Measurements from ENCODE around the gene PACSIN2.

DNA sequence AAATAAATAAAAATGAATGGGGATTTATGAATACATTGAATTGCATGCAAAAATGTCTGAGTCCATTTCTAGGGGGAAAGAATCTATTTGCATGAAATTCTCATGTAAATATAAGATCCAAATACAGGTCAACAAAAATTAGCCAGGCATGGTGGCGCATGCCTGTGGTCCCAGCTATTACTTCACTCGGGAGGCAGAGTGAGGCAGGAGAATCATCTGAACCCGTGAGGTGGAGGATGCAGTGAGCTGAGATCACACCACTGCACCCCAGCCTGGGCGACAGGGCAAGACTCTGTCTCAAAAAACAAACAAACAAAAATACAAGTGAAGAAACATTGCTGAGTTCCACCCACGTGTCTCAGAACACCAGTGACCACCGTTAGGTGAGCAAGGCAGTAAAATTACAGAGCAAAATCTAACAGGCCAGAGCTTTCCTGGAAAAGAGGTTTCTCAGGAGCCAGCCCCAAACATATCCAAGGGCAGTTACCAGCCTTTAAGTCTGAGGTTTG, 17.3 kb downstream of the PACSIN2 start:
- TF ChIP-seq CHD2 (IDR thresholded peaks at IDR 0.05; ENCODE audit: low read depth, low read length) = no peak
- no peak for TF ChIP-seq ZNF143 (CRISPR knock-in tag; IDR thresholded peaks at IDR 0.05)
- no peak for TF ChIP-seq HDAC6 (IDR thresholded peaks at IDR 0.05; ENCODE audit: low read depth, low read length)
- TF ChIP-seq, protein P1, sequence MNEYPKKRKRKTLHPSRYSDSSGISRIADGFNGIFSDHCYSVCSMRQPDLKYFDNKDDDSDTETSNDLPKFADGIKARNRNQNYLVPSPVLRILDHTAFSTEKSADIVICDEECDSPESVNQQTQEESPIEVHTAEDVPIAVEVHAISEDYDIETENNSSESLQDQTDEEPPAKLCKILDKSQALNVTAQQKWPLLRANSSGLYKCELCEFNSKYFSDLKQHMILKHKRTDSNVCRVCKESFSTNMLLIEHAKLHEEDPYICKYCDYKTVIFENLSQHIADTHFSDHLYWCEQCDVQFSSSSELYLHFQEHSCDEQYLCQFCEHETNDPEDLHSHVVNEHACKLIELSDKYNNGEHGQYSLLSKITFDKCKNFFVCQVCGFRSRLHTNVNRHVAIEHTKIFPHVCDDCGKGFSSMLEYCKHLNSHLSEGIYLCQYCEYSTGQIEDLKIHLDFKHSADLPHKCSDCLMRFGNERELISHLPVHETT (CRISPR knock-in tag; conservative IDR thresholded peaks at IDR 0.05) = no peak
- no peak for TF ChIP-seq POLR2AphosphoS5 (IDR thresholded peaks at IDR 0.05; ENCODE audit: low read depth, low read length)
- no peak for TF ChIP-seq HIVEP1 (CRISPR knock-in tag; IDR thresholded peaks at IDR 0.05)
- TF ChIP-seq JARID2 (CRISPR knock-in tag; IDR thresholded peaks at IDR 0.05; ENCODE audit: insufficient replicate concordance) = no peak
- TF ChIP-seq, protein P2, sequence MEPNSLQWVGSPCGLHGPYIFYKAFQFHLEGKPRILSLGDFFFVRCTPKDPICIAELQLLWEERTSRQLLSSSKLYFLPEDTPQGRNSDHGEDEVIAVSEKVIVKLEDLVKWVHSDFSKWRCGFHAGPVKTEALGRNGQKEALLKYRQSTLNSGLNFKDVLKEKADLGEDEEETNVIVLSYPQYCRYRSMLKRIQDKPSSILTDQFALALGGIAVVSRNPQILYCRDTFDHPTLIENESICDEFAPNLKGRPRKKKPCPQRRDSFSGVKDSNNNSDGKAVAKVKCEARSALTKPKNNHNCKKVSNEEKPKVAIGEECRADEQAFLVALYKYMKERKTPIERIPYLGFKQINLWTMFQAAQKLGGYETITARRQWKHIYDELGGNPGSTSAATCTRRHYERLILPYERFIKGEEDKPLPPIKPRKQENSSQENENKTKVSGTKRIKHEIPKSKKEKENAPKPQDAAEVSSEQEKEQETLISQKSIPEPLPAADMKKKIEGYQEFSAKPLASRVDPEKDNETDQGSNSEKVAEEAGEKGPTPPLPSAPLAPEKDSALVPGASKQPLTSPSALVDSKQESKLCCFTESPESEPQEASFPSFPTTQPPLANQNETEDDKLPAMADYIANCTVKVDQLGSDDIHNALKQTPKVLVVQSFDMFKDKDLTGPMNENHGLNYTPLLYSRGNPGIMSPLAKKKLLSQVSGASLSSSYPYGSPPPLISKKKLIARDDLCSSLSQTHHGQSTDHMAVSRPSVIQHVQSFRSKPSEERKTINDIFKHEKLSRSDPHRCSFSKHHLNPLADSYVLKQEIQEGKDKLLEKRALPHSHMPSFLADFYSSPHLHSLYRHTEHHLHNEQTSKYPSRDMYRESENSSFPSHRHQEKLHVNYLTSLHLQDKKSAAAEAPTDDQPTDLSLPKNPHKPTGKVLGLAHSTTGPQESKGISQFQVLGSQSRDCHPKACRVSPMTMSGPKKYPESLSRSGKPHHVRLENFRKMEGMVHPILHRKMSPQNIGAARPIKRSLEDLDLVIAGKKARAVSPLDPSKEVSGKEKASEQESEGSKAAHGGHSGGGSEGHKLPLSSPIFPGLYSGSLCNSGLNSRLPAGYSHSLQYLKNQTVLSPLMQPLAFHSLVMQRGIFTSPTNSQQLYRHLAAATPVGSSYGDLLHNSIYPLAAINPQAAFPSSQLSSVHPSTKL (CRISPR knock-in tag; IDR thresholded peaks at IDR 0.05) = no peak
